GM18526 (cell line): Measurements from ENCODE around the gene PIK3R2.

ENCODE experiments used
- POLR2A ChIP-seq: IDR thresholded peaks from 3 replicates; pipeline ENCODE4 v1.6.1; 2011; ENCODE audit not compliant: insufficient read length; ENCODE audit errors: extremely low read depth

The PIK3R2 gene

DNA sequence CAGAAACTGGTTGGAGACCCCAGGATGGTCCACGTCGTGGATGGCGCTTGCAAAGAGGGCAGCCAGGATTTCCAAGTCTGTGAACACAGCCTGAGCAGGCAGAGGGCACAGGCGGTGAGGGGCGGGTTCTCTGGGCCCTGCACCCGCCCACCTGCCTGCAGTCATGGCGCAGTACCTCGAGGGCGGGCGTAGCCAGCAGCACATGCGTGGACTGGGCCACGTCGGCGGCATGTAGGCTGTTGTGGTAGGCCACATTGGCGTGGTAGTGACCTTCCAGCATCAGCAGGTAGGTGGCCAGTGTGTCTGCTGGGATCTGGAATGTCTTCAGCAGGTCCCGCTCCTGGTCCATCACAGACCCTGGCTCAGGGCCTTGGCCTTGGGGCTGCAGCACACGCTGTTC lies 65.2 kb downstream of the PIK3R2 start:
- TF ChIP-seq POLR2A, result no peak

- TF ChIP-seq POLR2A, result no peak
Measured at GRCh38 chr19:18218600-18218999, 65.6 kb downstream of the PIK3R2 start.
